HG02852 (cell line): Measurements from ENCODE around the gene TBCK.
A peak's percentile ranks its signal among the peaks of the same experiment; 100 is the strongest.

Experiments
- ATAC-seq: cut with Tn5 transposase; IDR thresholded peaks from one replicate; pipeline ENCODE4 v1.9.1; 2021; ENCODE audit warnings: mild to moderate bottlenecking, moderate library complexity; ENCODE audit not compliant: unreplicated experiment

TBCK gene

DNA sequence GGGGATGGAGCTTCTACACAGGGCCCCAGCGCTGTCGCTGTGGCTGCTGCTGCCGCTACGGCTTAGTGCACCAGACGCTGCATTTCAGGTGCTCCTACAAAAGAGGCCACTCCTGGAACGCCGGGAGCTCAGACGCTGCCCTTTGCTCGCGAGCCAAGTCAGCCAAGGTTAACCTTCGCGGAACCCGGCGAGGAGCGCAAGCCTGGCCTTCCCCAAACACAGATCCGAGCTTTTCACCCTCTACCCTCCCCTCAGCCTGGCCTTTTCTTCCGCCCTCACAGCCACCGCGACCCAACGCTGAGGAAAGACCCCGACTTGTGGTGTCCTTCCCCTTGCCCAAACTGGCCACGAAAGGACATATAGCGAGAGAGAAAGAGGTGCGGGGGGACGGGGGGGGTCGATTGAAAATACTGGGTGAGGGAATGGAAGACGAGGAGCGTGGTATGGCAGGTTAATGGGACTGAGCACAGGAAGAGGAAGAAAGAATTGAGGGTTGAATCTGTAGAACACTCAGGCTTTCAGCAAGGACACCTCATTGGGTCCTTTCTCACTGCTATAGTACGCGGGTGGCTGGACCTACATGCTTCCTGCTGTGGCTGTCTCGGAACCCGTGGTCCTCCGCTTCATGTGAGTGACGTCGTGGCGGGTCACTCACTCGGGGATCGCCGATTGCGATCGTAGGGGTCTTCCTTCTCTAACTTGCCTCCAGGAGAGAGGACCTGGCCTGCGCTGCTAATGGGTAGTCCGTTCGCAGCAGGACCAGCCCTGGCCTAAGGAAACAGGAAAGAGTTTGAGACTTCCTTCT, at the start of gene TBCK, which contains the start of gene AIMP1:
TBCK (minus strand) TSS at position 242 of the 805 bp plus-strand sequence. CDS start 7,249 bp downstream, outside the sequence.
AIMP1 (plus strand) TSS at position 583 of the 805 bp plus-strand sequence. CDS start 8,460 bp downstream, outside the sequence.
- peak; percentile 84 for ATAC-seq

DNA sequence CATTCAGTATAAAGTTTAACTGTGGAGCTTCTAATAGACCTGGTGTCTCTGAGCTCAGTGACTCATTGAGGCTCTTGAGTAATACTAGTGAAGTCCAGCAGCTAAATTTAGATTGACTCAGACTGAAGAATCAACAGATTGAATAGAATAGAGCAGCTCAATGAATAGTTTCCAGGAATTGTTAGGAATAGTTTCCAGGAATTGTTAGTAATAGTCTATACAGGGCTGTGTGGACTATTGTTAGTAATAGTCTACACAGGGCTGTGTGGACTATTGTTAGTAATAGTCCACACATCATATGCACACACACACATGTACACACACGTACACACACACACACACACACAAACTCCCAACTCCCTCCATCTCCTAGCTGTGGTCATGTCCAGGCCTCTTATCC, 49.6 kb upstream of the TBCK start:
- no peak for ATAC-seq

DNA sequence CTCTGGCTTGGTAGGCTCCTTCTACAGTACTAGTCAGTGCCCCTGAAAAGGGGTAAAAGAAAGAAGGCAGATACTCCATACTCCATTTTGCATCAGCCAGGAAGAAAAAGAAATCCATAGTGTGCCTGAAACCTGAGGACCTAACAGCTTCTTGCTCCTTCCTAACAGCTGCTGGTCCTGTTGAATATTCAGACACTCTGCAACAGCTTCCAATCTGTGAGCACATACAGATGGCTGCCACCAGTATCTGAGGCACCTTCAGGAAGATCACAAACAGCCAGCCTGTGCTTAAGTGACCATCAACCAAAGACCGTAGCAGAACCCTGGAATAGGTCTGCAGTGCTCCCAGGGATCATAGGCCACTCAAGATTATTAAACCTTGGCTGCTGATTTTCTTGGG, 48.3 kb upstream of the TBCK start:
- ATAC-seq, result no peak

- no peak for ATAC-seq
Measured at GRCh38 chr4:106362086-106362825, 46.2 kb upstream of the TBCK start.

DNA sequence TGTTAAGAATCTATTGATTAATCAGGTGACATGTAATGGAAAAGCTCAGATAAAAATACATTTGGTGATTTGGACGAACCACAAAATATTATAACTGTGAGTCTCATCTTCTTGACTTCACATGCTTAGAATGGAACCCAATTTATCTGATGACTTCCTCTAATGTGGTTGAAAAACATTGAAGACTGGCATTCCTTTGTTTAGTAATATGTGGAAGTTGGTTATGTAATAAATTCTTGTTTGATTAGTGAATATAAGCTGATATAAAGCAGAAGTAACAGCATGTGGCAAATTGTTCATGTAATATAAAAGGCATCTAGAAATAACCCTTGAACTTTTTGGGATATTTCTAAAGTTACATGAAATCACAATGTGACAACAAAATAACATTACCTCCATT, 42.9 kb upstream of the TBCK start:
- no peak for ATAC-seq

- no peak for ATAC-seq
Measured at GRCh38 chr4:106355193-106355592, 39.2 kb upstream of the TBCK start.

- ATAC-seq, result no peak
Measured at GRCh38 chr4:106353786-106354185, 37.8 kb upstream of the TBCK start.

GRCh38 chr4:106351016-106351415, 35.0 kb upstream of the TBCK start:
- ATAC-seq, result no peak

DNA sequence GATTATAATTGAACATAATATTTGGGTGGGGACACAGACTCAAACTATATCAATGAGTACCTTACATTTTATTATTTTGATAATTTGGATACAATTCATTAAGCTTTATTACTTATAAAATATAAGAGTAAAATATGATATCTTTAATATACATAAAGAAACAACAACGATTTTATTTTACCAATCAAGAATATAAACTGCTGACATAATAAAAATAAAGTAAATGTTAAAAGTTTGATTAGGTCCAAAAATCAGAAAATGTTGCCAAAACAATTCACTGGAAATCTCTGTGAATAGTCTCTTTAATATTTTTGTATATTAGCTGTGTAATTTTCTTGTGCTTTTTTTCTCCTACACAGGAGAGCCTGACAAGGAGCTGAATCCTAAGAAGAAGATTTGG, 31.2 kb upstream of the TBCK start:
- no peak for ATAC-seq

DNA sequence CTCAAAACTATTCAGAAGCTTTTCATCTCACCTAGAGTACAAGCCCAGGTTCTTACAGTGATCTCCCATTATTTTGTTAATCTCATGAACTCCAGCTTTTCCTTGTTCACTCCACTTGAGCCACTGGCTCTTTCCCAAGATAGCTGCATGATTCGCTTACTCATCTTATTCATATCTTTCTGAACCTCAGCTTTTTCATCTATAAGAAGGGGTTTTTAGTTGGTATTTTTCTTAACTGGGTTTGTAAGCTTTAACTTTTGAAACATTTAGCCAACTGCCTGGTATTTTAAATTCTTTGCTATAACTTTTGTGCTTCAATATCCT, 28.6 kb upstream of the TBCK start:
- ATAC-seq, result no peak

DNA sequence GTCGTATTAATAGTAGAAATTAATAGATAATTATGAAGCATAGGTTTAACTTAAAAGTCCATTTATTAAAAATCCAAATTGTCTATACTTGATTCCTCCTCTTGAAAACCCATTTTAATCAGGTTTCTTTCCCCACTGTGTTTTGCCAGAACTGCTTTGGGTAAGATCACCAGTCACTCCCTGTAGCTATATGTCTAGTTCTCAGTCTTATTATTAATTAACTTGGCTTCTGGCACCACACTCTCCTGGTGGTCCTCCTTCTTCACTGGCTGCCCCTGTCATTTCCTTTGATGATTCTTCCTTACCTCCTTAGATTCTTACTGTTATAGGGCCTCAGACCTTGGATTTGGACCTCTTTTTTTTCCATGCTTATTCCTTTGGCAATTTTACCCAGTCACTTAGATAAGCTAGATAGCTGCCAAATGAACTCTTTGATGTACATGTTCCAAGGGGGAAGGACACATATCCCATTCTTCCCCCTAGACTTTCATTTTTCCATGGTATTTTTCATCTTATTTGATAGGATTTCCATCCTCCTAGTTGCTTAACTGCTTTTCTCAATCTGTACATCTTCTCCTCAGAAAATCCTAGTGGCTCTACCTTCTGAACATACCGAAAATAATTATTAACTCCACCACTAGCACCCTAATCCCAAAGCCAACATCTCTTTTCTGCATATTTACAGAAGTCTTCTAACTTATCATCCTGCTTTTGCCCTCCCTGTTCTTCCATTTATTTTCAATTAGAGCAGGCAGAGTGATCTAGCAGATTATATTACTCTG, 28.0 kb upstream of the TBCK start:
- no peak for ATAC-seq

DNA sequence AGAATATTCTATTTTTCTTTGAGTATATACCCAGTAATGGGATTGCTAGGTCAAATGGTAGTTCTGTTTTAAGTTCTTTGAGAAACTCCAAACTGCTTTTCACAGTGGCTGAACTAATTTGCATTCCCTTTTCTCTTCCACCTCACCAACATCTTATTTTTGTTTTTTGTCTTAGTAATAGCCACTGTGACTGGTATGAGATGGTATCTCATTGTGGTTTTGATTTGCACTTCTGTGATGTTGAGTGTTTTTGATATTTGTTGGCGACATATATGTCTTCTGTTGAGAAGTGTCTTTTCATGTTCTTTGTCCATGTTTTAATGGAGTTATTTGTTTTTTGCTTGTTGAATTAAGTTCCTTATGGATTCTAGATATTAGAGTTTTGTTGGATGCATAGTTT, 24.8 kb upstream of the TBCK start:
- no peak for ATAC-seq

- no peak for ATAC-seq
Measured at GRCh38 chr4:106339431-106339830, 23.4 kb upstream of the TBCK start.

DNA sequence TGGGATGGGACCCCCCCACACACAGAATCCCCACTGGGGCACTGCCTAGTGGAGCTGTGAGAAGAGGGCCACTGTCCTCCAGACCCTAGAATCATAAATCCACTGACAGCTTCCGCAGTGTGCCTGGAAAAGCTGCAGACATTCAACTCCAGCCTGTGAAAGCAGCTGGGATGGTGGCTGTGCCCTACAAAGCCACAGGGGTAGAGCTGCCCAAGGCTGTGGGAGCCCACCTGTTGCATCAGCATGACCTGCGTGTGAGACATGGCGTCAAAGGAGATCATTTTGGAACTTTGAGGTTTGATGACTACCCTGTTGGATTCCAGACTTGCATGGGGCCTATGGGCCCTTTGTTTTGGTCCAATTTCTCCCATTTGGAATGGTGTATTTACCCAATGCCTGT, 22.7 kb upstream of the TBCK start:
- no peak for ATAC-seq

DNA sequence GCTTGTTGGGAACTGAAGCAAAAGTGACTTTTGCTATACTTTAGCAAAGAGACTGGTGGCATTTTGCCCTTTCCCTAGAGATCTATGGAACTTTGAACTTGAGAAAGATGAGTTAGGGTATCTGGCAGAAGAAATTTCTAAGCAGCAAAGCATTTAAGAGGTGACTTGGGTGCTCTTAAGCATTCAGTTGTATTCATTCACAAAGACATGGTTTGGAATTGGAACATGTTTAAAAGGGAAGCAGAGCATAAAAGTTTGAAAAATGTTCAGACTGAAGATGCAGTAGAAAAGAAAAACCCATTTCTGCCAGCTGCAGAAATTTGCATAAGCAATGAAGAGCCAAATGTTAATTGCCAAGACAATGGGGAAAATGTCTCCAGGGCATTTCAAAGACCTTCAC, 21.9 kb upstream of the TBCK start:
- ATAC-seq, result no peak

DNA sequence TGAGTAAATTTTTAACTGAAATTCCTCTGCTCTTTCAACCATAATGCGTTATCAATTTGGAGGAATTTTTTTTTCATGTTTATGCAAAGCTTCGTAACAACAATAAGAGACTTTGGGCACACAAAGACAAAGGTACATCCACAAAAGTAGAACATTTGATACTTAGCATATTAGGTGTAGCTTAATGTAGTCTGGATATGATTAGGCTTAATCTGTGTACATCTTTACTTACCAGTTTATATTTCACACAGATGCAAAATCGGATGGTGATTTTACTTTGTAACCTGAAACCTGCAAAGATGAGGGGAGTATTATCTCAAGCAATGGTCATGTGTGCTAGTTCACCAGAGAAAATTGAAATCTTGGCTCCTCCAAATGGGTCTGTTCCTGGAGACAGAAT, 20.6 kb upstream of the TBCK start:
- ATAC-seq, result no peak

GRCh38 chr4:106334741-106335470, 18.9 kb upstream of the TBCK start:
- no peak for ATAC-seq

DNA sequence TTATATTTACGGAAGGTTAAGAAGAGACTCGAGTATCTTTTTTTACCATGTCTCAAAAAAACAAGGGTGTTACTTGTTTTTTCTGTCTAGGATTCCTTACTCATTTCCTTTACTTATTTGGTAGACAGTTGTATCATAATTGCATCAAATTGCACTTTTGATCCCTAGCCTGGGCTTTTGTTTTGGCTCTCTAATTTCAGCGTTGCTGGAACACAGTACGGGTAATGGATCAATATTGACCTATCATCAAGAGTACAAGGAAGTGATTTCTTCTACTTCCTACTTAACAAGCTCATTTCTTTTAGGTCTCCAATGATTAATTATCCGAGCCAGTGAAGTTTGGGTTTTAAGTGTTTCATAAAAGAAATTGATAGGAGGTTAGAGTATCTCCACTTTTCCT, 17.2 kb upstream of the TBCK start:
- no peak for ATAC-seq

- peak; percentile 79 for ATAC-seq
Measured at GRCh38 chr4:106329041-106329618, 13.1 kb upstream of the TBCK start.

GRCh38 chr4:106325800-106326199, 9.8 kb upstream of the TBCK start:
- no peak for ATAC-seq

- no peak for ATAC-seq
Measured at GRCh38 chr4:106323119-106323518, 7.1 kb upstream of the TBCK start.
